Hepatocyte (in vitro differentiated cells): ENCODE results near the gene RPS6KA5.

Source experiments
- CTCF ChIP-seq: fragments of 200-600 bp; sonication (generic); IDR thresholded peaks from 2 replicates; pipeline ENCODE4 v1.5.1; 2016; ENCODE audit warnings: antibody characterized with exemption, mild to moderate bottlenecking; ENCODE audit not compliant: poor library complexity
- EZH2 ChIP-seq: fragments of 200-600 bp; sonication (generic); IDR thresholded peaks from 2 replicates; pipeline ENCODE4 v1.6.1; 2016; ENCODE audit warnings: antibody characterized with exemption, mild to moderate bottlenecking, borderline replicate concordance

GRCh38 chr14:90853116-90853515, 207.3 kb downstream of the RPS6KA5 start:
- no peak for TF ChIP-seq CTCF
- no peak for TF ChIP-seq EZH2
